Mucosa of gallbladder (tissue), 1 donor: ENCODE data around the gene CD22. TPM values are rescaled to one million over a fixed set of nuclear protein-coding genes. Genes with fewer than 3 reads are reported as not detected.
"Not testable (repeated sequence)": the region's sequence is repeated elsewhere in the genome, so short reads cannot be mapped to it uniquely, and the experiment has no call there.

ENCODE experiments used
- DNase-seq: peaks from one replicate; pipeline ENCODE4 v3.0.0-alpha.2; 2020; ENCODE audit warnings: low spot score
- total RNA-seq: library from RNA; stranded (reverse); gene quantifications from one replicate; pipeline ENCODE4 v1.2.1, GENCODE V29; 2021
- donor health status: DM: no; HTN: no; CAD: no.

The CD22 gene
- total RNA-seq, 1 donor from 2014 or later, result 4.2 TPM

DNA sequence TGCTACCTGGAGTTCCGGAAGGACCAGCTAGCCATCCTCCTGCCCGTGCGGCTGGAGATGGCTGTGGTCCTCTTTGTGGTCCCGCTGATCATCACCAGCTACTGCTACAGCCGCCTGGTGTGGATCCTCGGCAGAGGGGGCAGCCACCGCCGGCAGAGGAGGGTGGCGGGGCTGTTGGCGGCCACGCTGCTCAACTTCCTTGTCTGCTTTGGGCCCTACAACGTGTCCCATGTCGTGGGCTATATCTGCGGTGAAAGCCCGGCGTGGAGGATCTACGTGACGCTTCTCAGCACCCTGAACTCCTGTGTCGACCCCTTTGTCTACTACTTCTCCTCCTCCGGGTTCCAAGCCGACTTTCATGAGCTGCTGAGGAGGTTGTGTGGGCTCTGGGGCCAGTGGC lies 30.4 kb downstream of the CD22 start:
- DNase-seq, result not testable (repeated sequence)

DNA sequence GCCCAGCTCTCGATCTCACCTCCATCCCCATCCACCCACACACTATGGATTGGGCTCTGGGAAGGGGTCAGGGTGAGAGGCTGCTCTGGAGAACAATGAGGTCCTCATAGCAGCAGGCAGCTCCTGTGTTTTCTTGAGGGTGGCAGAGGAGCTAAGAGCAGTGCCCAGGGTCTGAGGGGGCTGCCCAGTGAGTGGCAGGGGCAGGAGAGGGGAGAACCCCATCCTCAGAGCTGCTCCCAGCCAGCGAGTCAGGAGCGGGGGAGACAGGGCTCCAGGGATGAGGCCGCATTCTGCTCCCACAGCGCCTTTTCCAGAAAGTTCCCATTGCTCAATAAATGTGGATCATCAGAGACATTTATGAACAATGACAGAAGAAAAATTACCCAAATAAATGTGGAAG lies 31.1 kb downstream of the CD22 start:
- not testable (repeated sequence) for DNase-seq

DNA sequence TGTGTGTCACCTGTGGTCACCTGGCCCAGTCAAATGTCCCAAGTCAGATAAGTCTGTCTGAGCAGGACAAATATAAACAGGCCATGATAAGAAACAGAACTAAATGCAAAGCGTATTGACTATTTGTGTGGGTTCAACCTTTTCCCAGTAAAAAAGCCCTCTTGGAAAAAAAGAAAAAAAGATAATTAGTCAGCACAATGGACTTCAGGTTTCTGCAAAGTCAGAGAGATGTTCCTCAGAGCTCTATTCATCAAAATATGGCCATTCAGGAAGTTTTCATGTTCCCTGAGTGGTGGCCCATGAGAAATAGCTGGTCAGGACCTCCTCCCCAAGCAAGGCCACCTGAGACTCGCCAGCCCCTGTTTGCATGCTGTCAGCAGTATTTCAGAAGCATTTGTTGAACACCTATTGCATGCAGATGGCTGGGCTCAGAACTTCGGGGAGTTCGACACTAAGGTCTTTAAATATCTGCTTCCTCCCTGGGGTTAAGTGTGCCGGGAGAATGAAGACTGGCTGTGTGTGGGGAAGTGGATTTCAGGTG lies 32.0 kb downstream of the CD22 start:
- DNase-seq, result no peak

DNA sequence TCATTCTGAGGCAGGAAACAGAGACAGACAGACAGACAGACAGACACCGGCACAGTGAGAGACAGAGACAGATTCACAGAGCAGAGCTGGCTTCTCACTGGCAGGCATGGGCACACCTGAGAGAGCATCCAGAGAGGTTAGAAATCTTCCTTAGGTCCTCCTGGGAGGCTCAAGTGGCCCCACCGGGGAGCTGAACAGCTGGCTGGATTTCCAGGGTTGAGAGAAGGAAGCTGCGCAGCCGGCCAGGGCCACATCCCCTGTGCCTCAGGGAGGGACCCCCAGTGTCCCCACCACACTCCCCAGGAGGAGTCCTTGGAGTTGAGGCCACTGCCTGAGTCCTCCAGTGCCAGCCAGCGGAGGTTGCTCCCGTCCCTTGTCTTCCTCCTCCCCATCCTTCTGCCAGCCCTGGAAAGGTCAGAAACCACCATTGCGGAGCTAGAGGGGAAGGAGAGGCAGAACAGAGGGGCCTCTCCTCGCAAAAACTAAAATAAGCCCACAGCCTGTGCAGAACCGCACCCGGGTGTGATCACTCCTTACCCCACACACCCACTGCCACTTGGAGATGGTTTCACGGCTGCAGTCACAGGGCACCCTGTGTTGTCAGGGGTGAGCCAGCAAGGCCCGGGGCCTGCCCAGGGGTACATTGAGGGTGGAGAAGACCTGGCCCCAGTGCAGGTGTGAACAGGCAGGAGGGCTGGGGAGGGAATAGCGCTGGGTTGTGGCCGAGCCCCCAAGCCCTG lies 33.4 kb downstream of the CD22 start:
- DNase-seq, result no peak

DNA sequence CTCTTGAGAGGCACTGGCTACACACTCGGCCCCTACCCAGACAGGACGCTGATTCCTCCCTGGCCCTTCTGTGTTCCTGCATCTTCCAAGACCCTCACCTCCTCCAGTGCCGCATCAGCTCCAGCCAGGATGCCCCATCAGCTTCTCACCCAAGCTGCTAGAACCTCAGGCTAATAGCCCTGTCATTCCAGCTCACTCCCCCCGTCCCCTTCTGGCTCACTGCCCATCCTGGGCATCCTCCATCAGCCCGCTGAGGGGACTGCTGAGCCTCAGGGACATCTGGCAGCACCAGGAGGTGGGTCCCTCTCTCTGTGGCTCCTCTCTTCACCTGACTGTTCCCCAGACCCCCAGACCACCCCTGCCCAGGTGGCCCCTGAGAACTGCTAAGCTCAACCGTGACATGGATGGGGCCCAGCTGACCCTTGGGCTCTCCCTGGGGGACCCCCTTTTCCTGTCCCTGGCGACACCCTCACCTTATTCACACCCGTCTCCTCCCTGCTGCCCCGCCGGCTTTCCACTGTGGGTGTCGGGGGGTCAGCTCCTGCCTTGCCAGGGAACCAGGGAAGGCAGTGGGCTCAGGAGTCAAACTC lies 34.1 kb downstream of the CD22 start:
- DNase-seq, result no peak

DNA sequence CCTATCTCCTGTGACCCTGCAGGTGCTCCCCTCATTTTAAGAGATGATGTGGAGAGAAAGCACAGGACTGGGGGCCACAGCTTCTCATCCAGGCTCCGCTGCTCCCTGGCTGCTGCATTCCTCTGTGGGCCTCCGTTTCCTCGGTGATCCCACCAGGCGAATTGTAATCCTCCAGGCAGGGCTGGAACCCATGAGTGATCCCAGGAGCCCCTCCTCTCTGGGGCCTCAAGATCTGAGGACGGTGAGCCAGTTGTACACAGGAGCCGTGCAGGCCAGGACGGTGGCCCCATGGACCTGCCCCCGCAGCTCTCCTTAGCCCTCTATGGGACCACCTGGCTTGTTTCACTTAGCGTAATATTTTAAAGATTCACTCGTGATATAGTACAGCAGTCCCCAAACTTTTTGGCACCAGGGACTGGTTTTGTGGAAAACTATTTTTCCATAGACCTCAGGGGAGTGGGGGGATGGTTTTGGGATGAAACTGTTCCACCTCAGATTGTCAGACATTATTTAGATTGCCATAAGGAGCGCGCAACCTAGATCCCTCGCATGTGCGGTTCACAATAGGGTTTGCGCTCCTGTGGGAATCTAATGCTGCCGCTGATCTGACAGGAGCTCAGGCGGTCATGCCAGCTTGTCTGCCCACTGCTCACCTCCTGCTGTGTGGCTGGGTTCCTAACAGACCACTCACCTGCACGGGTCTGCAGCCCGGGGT lies 34.9 kb downstream of the CD22 start:
- no peak for DNase-seq

DNA sequence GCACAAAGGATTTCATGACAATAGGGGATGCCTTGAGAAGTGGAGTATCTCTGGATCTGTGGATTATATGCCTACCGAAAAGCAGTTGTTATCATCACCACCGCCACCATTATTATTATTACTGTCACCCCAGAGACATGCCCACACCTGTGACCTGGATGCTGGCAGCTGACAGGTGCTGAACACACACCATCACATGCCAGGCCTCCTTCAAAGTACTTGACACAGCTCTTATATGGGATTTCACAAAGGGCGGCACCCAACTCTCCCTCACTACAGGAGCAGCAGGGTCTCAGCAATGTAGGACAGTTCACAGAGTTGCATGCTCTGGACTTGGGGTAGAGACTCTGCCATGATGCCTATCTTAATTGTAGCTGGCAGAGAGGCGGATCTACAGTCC lies 36.3 kb downstream of the CD22 start:
- DNase-seq, result no peak

DNA sequence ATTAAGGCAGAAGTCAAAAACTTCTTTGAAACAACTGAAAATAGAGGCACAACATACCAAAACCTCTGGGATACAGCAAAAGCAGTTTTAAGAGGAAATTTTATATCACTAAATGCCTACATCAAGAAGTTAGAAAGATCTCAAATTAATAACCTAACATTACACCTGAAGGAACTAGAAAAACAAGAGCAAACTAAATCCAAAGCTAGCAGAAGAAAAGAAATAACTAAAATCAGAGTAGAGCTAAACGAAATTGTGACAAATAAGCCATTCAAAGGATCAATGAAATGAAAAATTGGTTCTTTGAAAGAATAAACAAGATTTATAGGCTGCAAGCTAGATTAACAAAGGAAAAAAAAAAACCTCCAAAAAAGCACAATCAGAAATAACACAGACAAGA lies 39.4 kb downstream of the CD22 start:
- no peak for DNase-seq

DNA sequence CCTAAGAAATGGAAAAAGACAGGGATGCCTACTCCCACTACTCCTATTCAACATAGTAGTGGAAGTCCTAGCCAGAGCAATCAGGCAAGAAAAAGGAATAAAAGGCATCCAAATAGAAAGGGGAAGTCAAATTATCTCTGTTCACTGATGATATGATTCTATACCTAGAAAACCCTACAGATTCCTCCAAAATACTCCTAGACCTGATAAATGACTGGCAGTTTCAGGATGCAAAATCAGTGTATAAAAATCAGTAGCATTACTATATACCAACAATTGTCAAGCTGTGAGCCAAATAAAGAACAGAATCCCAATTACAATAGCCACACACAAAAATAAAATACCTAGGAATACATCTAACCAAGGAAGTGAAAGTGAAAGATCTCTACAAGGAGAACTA lies 40.5 kb downstream of the CD22 start:
- no peak for DNase-seq

DNA sequence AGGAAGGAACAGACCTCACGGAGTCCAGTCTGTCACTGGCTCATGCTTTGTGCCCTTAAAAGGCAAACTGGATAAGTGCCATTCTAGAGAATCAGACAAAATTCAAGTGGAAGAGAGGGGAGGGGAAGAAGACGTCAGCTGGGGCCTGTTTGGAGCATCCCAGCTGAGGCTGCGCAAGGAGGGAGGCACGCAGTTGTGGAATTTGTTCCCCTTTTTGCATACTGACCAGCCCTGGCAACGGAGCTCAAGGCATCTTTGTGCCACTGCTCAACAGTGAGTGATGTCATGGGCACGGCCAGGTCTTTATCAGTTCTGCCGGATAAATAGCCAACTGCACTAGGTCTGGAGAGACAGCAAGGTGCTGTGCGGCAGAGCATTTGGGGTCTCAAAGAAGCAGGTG lies 41.7 kb downstream of the CD22 start, which contains the start of gene GPR42:
TSS of gene GPR42 (plus strand) at position 347 of the 400 bp plus-strand sequence. CDS start 292 bp downstream, outside the sequence.
- DNase-seq, result no peak

DNA sequence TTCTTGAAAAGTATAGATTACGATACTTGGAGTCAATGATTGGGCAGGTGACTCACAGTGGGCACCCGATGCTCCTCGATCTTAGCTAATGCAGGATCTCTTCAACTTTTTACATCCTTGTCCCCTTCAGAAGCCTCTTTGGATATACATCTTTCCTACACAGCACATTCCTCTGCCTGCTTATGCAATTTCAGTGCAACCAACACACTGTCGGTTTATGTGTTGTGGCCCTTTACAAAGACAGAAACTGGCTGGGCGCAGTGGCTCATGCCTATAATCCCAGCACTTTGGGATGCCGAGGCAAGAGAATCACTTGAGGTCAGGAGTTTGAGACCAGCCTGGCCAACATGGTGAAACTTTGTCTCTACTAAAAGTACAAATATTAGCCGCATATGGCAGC lies 44.5 kb downstream of the CD22 start:
- no peak for DNase-seq

DNA sequence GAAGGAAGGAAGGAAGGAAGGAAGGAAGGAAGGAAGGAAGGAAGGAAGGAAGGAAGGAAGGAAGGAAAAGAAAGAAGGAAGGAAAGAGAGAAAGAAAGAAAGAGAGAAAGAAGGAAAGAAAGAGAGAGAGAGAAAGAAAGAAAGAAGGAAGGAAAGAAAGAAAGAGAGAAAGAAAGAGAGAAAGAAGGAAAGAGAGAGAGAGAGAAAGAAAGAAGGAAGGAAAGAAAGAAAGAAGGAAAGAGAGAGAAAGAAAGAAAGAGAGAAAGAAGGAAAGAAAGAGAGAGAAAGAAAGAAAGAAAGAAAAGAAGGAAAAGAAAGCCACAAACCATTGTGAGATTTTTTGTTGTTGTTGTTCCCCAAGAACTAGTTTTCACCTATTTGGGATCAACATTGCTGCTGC lies 45.0 kb downstream of the CD22 start:
- DNase-seq, result not testable (repeated sequence)

DNA sequence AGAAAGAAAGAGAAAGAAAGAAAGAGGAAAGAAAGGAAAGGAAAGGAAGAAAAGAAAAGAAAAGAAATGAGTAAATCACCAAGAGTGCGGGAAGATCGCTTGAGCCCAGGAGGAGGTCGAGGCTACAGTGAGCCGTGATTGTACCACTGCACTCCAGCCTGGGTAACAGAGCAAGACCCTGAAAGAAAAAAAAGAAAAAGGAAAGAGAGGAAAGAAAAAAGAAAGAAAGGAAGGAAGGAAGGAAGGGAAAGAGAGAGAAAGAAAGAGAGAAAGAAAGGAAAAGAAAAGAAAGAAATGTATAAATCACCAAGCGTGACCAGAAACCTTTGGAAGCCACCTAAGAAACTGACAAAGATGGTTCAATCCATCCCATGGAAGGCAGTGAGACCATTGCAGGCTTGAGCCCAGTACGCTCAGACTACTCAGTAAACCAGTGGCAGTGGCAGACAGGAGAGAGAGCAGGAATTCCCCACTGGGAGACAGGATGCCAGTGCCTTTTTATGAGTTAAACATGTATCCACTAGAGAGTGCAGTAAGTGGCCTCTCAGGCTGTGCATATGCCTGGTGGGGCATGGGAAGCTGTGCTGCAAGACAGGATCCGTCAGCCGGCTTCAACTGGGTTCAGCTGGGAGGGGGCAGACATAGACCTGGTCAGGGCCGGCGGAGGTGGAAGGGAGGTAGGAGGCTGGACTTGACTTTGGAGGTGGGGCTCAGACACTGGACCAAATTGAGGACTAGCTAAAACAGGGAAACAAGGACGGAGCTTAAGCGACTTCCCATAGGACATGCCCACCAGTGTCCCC lies 46.7 kb downstream of the CD22 start:
- DNase-seq, result no peak

DNA sequence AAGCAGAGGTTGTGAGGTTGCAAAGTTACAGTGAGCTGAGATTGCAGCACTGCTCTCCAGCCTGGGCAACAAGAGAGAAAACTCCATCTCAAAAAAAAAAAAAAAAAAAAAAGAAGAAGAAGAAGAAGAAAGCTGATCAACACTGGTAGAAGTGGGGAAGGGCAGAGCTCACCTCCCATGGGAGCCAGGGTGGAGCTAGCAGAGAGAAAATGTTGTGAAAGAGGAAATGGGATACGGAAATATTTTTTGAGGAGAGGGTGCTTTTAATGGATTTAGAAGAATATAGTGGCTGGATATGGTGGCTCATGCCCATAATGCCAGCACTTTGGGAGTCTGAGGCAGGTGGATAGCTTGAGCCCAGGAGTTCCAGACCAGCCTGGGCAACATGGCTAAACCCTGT lies 48.7 kb downstream of the CD22 start:
- DNase-seq, result no peak

DNA sequence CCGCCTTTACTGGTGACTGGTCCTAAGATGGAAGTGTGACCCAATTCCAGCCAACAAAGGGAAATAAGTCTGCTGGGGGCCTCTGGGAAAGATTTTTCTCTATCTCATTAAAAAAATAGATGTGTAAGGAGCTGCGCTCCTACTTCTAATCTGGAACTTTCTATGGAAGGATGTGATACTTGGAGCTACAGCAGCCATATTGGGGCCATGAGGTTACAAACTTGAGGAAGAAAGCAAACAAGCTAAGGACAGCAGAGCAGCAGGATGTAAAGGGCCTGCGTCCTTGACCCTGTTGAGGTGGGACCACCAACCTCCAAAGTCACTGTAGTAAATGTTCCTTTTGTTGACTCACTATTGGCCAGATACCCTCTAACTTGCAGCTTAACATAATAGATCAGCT lies 49.4 kb downstream of the CD22 start:
- no peak for DNase-seq

DNA sequence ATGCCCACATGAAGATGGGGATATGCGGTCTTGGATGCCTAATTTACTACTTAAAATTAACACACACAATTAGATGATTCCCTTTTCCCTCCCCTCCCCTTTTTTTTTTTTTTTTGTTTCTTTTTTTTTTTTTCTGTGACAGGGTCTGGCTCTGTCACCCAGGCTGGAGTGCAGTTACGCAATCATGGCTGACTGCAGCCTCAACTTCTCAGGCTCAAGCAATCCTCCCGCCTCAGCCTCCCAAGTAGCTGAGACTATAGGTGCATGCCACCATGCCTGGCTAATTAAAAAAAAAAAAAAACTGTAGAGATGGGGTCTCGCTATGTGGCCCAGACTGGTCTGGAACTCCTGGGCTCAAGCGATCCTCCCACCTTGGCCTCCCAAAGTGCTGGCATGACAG lies 50.6 kb downstream of the CD22 start:
- DNase-seq, result not testable (repeated sequence)

DNA sequence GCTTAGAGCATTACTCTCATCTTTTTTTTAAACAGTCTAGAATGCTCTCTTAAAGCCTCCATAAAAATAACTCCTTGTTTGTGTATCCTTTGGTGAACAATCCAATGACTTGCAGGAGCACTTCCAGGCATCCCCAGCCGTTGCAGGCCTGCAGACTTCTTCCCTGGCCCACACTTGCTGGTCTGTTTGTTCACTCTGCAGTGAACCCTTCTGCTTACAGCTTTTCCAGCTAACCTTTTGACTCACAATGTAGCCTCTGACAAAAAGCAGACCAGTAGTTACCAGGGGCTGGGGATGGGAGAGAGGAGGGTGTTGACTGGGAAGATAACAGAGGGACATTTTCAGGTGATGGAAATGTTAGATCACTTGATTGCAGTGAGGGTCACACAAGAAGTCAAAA lies 51.0 kb downstream of the CD22 start:
- DNase-seq, result peak; percentile 37

DNA sequence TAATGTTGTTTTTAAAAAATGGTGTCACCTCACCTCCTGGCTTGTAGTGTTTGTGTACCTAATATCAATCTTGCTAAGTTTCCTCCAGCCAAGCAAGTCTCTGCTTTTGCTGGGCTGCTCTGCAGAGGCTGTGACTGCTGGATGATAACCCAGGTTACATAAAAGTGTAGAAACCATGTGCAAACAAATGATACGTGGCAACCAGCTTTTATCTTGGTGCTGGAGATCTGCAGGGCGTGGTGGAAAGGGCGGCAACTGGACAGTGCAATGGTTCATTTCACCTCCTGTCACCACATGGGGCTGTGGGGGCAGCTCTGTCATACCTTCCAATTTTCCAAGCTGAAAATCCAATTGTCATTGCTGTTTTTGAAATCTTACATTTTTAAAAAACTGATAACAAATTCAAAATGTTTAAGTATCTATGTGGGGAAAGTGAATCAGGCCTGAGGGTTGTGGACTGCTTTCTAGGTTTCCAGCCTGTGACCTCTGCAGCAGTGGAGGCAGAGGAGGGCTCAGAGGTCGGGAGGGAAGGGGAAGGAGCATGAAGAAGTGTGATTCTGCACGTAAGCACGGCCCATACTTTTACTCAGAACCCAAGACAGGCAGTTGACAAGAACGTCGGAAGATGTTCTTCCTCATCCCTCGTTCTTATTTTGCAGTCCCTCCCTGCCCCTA lies 51.6 kb downstream of the CD22 start:
- no peak for DNase-seq

DNA sequence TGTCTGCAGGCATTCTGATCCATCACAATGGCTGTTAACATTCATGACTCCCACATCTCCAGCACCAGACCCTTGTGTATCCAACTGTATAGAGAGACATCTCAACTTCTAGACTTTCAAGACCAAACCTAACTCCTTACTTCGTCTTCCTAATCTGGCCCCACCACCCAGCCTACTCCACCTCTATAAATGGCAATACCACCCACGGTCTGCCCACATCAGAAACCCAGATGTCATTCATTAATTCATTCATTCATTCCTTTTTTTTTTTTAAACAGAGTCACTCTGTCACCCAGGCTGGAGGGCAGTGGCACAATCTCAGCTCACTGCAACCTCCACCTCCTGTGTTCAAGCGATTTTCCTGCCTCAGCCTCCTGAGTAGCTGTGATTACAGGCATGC lies 52.3 kb downstream of the CD22 start:
- DNase-seq, result no peak

DNA sequence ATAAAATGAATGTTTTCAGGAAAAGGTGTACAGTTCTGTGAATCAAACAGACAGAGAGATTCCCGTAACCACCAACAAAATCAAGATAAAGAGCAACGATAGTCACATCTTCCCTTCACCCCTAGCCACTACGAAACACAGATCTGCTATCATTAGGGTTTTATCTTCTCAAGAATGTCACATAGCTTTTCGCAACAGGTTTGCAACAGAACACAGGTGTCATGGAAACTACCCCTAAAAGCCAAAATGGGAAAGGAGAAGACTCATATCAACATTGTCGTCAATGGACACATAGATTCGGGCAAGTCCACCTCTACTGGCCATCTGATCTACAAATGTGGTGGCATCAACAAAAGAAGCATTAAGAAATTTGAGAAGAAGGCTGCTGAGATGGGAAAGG lies 52.9 kb downstream of the CD22 start:
- no peak for DNase-seq

DNA sequence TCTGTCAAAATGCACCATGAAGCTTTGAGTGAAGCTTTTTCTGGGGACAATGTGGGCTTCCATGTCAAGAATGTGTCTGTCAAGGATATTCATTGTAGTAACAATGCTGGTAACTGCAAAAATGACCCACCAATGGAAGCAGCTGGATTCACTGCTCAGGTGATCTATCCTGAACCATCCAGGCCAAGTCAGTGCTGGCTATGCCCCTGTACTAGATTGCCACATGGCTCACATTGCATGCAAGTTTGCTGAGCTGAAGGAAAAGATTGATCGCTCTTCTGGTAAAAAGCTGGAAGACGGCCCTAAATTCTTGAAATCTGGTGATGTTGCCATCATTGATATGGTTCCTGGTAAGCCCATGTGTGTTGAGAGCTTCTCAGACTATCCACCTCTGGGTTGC lies 54.5 kb downstream of the CD22 start:
- no peak for DNase-seq
